ENCODE data around the gene CYB561D2.

- TF ChIP-seq CTCF (conservative IDR thresholded peaks at IDR 0.05; ENCODE audit: low read length) (no peak), EZH2phosphoT487 (IDR thresholded peaks at IDR 0.05; ENCODE audit: borderline replicate concordance, low read depth, low read length) (no peak)
These were observed 42.4 kb downstream of the CYB561D2 start for GRCh38 chr3:50393061-50393460.
